SU-DHL-6 (cell line): ENCODE data around the gene ACP2.

Source experiments
- CTCF ChIP-seq: fragments of 200-600 bp; sonication (generic); IDR thresholded peaks from one replicate; pipeline ENCODE4 v1.5.1; 2017; ENCODE audit warnings: antibody characterized with exemption, mild to moderate bottlenecking, low read length, moderate library complexity; ENCODE audit not compliant: insufficient read depth, poor library complexity, severe bottlenecking
- EZH2phosphoT487 ChIP-seq: fragments of 200-600 bp; sonication (generic), shearing (Covaris generic); conservative IDR thresholded peaks from 2 replicates; pipeline ENCODE4 v1.6.1; 2018; ENCODE audit warnings: mild to moderate bottlenecking, antibody characterized with exemption, low read length, moderate library complexity, mixed read lengths

GRCh38 chr11:47282462-47282861 is 33.8 kb upstream of the ACP2 start:
- TF ChIP-seq CTCF (no peak), EZH2phosphoT487 (no peak)
